OCI-LY1 (cell line): ENCODE measurements around the gene FKBP4.

Experiments
- CTCF ChIP-seq: fragments of 200-600 bp; sonication (generic), shearing (Covaris generic); IDR thresholded peaks from 2 replicates; pipeline ENCODE4 v1.5.1; 2017; ENCODE audit warnings: mild to moderate bottlenecking, antibody characterized with exemption, low read length, moderate library complexity, mixed read lengths
- EZH2 ChIP-seq: fragments of 200-600 bp; sonication (generic), shearing (Covaris generic); IDR thresholded peaks from 2 replicates; pipeline ENCODE4 v1.8.0; 2017; ENCODE audit warnings: borderline replicate concordance, mixed run types, mild to moderate bottlenecking, antibody characterized with exemption, low read length, moderate library complexity, mixed read lengths

GRCh38 chr12:2765608-2766007 lies 29.2 kb upstream of the FKBP4 start:
- TF ChIP-seq CTCF (no peak), EZH2 (no peak)
